MM.1S (cell line): ENCODE measurements around the gene SETD2.

Source experiments
- DNase-seq: peaks from one replicate; pipeline ENCODE4 v3.0.0-alpha.2; 2015
- H2AFZ ChIP-seq: fragments of 300-600 bp; sonication (generic); 2 replicates; pipeline ENCODE4 v1.6.0; 2016; ENCODE audit warnings: antibody characterized with exemption, low read length
- H3F3A ChIP-seq: fragments of 300-600 bp; sonication (generic); 2 replicates; pipeline ENCODE4 v1.6.1; 2016; ENCODE audit warnings: mild to moderate bottlenecking, antibody characterized with exemption, low read length, moderate library complexity, mixed read lengths; ENCODE audit not compliant: insufficient read depth
- H3K27ac ChIP-seq: fragments of 300-600 bp; sonication (generic); 2 replicates; pipeline ENCODE4 v1.5.1; 2016; ENCODE audit warnings: mild to moderate bottlenecking, low read length
- H3K27me3 ChIP-seq: fragments of 300-600 bp; sonication (generic); replicated peaks from 2 replicates; pipeline ENCODE4 v1.6.0; 2016; ENCODE audit warnings: low read length; ENCODE audit not compliant: insufficient read depth
- H3K36me3 ChIP-seq: fragments of 300-600 bp; sonication (generic); replicated peaks from 2 replicates; pipeline ENCODE4 v1.6.1; 2016; ENCODE audit warnings: mild to moderate bottlenecking, low read length, mixed read lengths; ENCODE audit not compliant: insufficient read depth
- H3K4me1 ChIP-seq: fragments of 300-600 bp; sonication (generic); 2 replicates; pipeline ENCODE4 v1.6.1; 2016; ENCODE audit warnings: low read length, mixed read lengths
- H3K4me2 ChIP-seq: fragments of 300-600 bp; sonication (generic); 2 replicates; pipeline ENCODE4 v1.6.0; 2016; ENCODE audit warnings: low read depth, low read length
- H3K4me3 ChIP-seq: fragments of 300-600 bp; sonication (generic); 2 replicates; pipeline ENCODE4 v1.5.1; 2016; ENCODE audit warnings: low read length, mixed read lengths
- H3K79me2 ChIP-seq: fragments of 300-600 bp; sonication (generic); 2 replicates; pipeline ENCODE4 v1.6.1; 2016; ENCODE audit warnings: mixed run types, low read length, mixed read lengths
- H3K9ac ChIP-seq: fragments of 300-600 bp; sonication (generic); 2 replicates; pipeline ENCODE4 v1.6.1; 2016; ENCODE audit warnings: low read length, mixed read lengths
- H3K9me2 ChIP-seq: fragments of 300-600 bp; sonication (generic); replicated peaks from 2 replicates; pipeline ENCODE4 v1.6.1; 2016; ENCODE audit warnings: mild to moderate bottlenecking, low read length, mixed read lengths; ENCODE audit not compliant: insufficient read depth
- H3K9me3 ChIP-seq: fragments of 300-600 bp; sonication (generic); replicated peaks from 2 replicates; pipeline ENCODE4 v1.6.1; 2016; ENCODE audit warnings: mild to moderate bottlenecking, low read length, mixed read lengths; ENCODE audit not compliant: insufficient read depth
- H4K20me1 ChIP-seq: fragments of 300-600 bp; sonication (generic); 2 replicates; pipeline ENCODE4 v1.6.1; 2016; ENCODE audit warnings: mild to moderate bottlenecking, low read length, moderate library complexity, mixed read lengths; ENCODE audit not compliant: insufficient read depth
- EZH2 ChIP-seq: fragments of 300-600 bp; sonication (generic); optimal IDR thresholded peaks from 2 replicates; pipeline ENCODE3; 2017; ENCODE audit warnings: low read depth, mild to moderate bottlenecking, antibody characterized with exemption, low read length, mixed read lengths
- EZH2phosphoT487 ChIP-seq: fragments of 300-600 bp; sonication (generic); IDR thresholded peaks from 2 replicates; pipeline ENCODE4 v1.6.1; 2018; ENCODE audit warnings: antibody characterized with exemption, low read length
- TF ChIP-seq, protein P1 (sequence below): fragments of 300-600 bp; sonication (generic); IDR thresholded peaks from 2 replicates; pipeline ENCODE4 v1.5.1; 2016; ENCODE audit warnings: antibody characterized with exemption, low read length, mixed read lengths

The SETD2 gene

GRCh38 chr3:47128137-47128536 lies 35.8 kb downstream of the SETD2 start:
- Histone ChIP-seq H3K4me1 (no peaks in the 10 kb centered on the region), H3K9me2 (no peaks in the 10 kb centered on the region), H3K27ac (no peak overlapping the region), H3K9ac (no peak overlapping the region), H3K4me3 (no peak overlapping the region), H2AFZ (no peak overlapping the region), H3K9me3 (no peaks in the 10 kb centered on the region), H3K79me2 (peaks cover 70% of the 10 kb centered on the region), H3K4me2 (no peak overlapping the region), H3K36me3 (0 out of 2 replicates have a peak, but pooled peaks cover 6% of the 10 kb centered on the region), H3F3A (no peaks in the 10 kb centered on the region), H4K20me1 (peaks cover 12% of the 10 kb centered on the region; the same call in 1 of the 2 replicates), H3K27me3 (no peaks in the 10 kb centered on the region)
- TF ChIP-seq EZH2phosphoT487 (no peak), EZH2 (no peak)
- TF ChIP-seq, protein P1, sequence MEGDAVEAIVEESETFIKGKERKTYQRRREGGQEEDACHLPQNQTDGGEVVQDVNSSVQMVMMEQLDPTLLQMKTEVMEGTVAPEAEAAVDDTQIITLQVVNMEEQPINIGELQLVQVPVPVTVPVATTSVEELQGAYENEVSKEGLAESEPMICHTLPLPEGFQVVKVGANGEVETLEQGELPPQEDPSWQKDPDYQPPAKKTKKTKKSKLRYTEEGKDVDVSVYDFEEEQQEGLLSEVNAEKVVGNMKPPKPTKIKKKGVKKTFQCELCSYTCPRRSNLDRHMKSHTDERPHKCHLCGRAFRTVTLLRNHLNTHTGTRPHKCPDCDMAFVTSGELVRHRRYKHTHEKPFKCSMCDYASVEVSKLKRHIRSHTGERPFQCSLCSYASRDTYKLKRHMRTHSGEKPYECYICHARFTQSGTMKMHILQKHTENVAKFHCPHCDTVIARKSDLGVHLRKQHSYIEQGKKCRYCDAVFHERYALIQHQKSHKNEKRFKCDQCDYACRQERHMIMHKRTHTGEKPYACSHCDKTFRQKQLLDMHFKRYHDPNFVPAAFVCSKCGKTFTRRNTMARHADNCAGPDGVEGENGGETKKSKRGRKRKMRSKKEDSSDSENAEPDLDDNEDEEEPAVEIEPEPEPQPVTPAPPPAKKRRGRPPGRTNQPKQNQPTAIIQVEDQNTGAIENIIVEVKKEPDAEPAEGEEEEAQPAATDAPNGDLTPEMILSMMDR: no peak
- DNase-seq: no peak

GRCh38 chr3:47123857-47124256 lies 40.1 kb downstream of the SETD2 start:
- Histone ChIP-seq H3K9ac (no peak overlapping the region), H3K9me2 (no peaks in the 10 kb centered on the region), H4K20me1 (peaks cover 12% of the 10 kb centered on the region; the same call in 1 of the 2 replicates), H3K79me2 (peaks cover 37% of the 10 kb centered on the region), H3F3A (no peaks in the 10 kb centered on the region), H3K36me3 (0 out of 2 replicates have a peak, but pooled peaks cover 6% of the 10 kb centered on the region), H3K4me1 (no peaks in the 10 kb centered on the region), H3K27ac (no peak overlapping the region), H3K4me3 (no peak overlapping the region), H3K27me3 (no peaks in the 10 kb centered on the region), H3K4me2 (no peak overlapping the region), H2AFZ (no peak overlapping the region), H3K9me3 (no peaks in the 10 kb centered on the region)
- no peak for TF ChIP-seq EZH2phosphoT487
- no peak for TF ChIP-seq EZH2
- TF ChIP-seq, protein P1: no peak
- no peak for DNase-seq

DNA sequence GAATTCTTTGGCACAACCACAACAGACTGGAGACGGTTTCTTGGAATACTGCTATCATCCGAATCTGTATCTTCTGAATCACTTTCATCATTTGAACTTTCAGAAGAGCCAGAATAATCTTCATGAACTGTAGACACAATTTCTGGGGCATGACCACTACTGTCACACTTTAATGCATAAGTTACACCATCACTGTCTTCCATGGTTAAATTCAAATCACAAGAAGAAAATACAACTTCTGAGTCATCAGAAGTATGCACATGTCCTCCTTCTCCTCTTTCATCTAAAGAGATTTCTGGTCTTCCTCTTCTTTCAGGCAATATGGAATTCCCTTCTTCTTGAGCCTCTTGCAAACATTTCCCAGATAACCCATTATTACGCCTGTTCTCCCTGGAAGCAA lies 42.5 kb downstream of the SETD2 start:
- Histone ChIP-seq H3K4me3 (no peak overlapping the region), H2AFZ (no peak overlapping the region), H3K27me3 (no peaks in the 10 kb centered on the region), H3K9ac (no peak overlapping the region), H3K4me2 (no peak overlapping the region), H3K36me3 (0 out of 2 replicates have a peak, but pooled peaks cover 6% of the 10 kb centered on the region), H4K20me1 (no peaks in the 10 kb centered on the region), H3K9me3 (no peaks in the 10 kb centered on the region), H3K9me2 (no peaks in the 10 kb centered on the region), H3K27ac (no peak overlapping the region), H3F3A (no peaks in the 10 kb centered on the region), H3K4me1 (no peaks in the 10 kb centered on the region), H3K79me2 (peaks cover 15% of the 10 kb centered on the region)
- TF ChIP-seq EZH2phosphoT487: no peak
- TF ChIP-seq, protein P1: no peak
- no peak for TF ChIP-seq EZH2
- no peak for DNase-seq
